Mesenchymal stem cell (in vitro differentiated cells and primary cell): ENCODE data around the gene DERL2.
A peak's percentile ranks its signal among the peaks of the same experiment; 100 is the strongest.

Source experiments
- DNase-seq: peaks from one replicate; pipeline ENCODE4 v3.0.0-alpha.2; 2013
- H2AFZ ChIP-seq: one replicate; pipeline ENCODE4 v1.6.1; 2013; ENCODE audit warnings: low read depth, mild to moderate bottlenecking, control low read depth, inconsistent platforms, low read length, moderate library complexity
- H2AK5ac ChIP-seq: 2 replicates; pipeline ENCODE4 v1.6.1; 2013; ENCODE audit warnings: low read length, moderate library complexity, mild to moderate bottlenecking, inconsistent platforms; ENCODE audit not compliant: severe bottlenecking
- H2BK120ac ChIP-seq: one replicate; pipeline ENCODE4 v1.6.1; 2013; ENCODE audit warnings: low read depth, mild to moderate bottlenecking, inconsistent platforms, low read length, moderate library complexity
- H2BK12ac ChIP-seq, 2 experiments: one replicate each; pipeline ENCODE4 v1.6.1; 2013; ENCODE audit warnings: inconsistent platforms in 2 of 2, low read length in 2 of 2, mild to moderate bottlenecking in 2 of 2, moderate library complexity in 2 of 2, control low read depth in 1 of 2
- H2BK15ac ChIP-seq: one replicate; pipeline ENCODE4 v1.6.1; 2013; ENCODE audit warnings: mild to moderate bottlenecking, low read depth, inconsistent platforms; ENCODE audit not compliant: poor library complexity, severe bottlenecking
- H2BK5ac ChIP-seq: 2 replicates; pipeline ENCODE4 v1.6.1; 2013; ENCODE audit warnings: low read depth, mild to moderate bottlenecking, low read length, control low read depth, inconsistent platforms; ENCODE audit not compliant: poor library complexity, severe bottlenecking
- H3K14ac ChIP-seq, 2 experiments: one replicate each; pipeline ENCODE4 v1.6.1; 2013; ENCODE audit warnings: inconsistent platforms in 2 of 2, low read length in 2 of 2, control low read depth in 1 of 2, mild to moderate bottlenecking in 1 of 2, moderate library complexity in 1 of 2
- H3K18ac ChIP-seq, 2 experiments: one replicate each; pipeline ENCODE4 v1.6.1; 2013; ENCODE audit warnings: inconsistent platforms in 2 of 2, low read length in 2 of 2, control low read depth in 1 of 2, low read depth in 1 of 2, mild to moderate bottlenecking in 1 of 2
- H3K23ac ChIP-seq, 2 experiments: one replicate each; pipeline ENCODE4 v1.6.1; 2013; ENCODE audit warnings: inconsistent platforms in 2 of 2, low read length in 2 of 2, mild to moderate bottlenecking in 2 of 2, moderate library complexity in 2 of 2, control low read depth in 1 of 2
- H3K27ac ChIP-seq: 2 replicates; pipeline ENCODE4 v1.5.1; 2013; ENCODE audit warnings: mild to moderate bottlenecking, moderate library complexity, low read length, control low read depth, inconsistent platforms; ENCODE audit not compliant: poor library complexity, severe bottlenecking
- H3K27me3 ChIP-seq, 2 experiments: 2 replicates each; pipeline versions ENCODE4 v1.6.1 to v1.7.0; 2013; ENCODE audit warnings: low read length in 2 of 2, mild to moderate bottlenecking in 2 of 2, moderate library complexity in 2 of 2, control low read depth in 1 of 2, inconsistent platforms in 1 of 2; ENCODE audit not compliant: control insufficient read depth in 1 of 2, insufficient read depth in 1 of 2
- H3K36me3 ChIP-seq, 2 experiments: 2 replicates each; pipeline versions ENCODE4 v1.6.1 to v1.7.0; 2013; ENCODE audit warnings: low read length in 2 of 2, control low read depth in 1 of 2, inconsistent platforms in 1 of 2, low read depth in 1 of 2, mild to moderate bottlenecking in 1 of 2; ENCODE audit not compliant: insufficient read depth in 2 of 2, control insufficient read depth in 1 of 2
- H3K4ac ChIP-seq, 2 experiments: one replicate each; pipeline ENCODE4 v1.6.1; 2013; ENCODE audit warnings: inconsistent platforms in 2 of 2, low read length in 2 of 2, mild to moderate bottlenecking in 2 of 2, moderate library complexity in 2 of 2, control low read depth in 1 of 2, low read depth in 1 of 2
- H3K4me1 ChIP-seq: 2 replicates; pipeline ENCODE4 v1.6.1; 2013; ENCODE audit warnings: low read depth, low read length, control low read depth; ENCODE audit not compliant: control insufficient read depth, insufficient read depth
- H3K4me2 ChIP-seq: 2 replicates; pipeline ENCODE4 v1.6.1; 2013; ENCODE audit warnings: low read length, mild to moderate bottlenecking, inconsistent platforms; ENCODE audit not compliant: poor library complexity, severe bottlenecking
- H3K4me3 ChIP-seq, 2 experiments: 2 replicates each; pipeline versions ENCODE4 v1.5.1 to v1.7.0; 2013; ENCODE audit warnings: low read length in 2 of 2, mild to moderate bottlenecking in 2 of 2, control low read depth in 1 of 2, low read depth in 1 of 2; ENCODE audit not compliant: insufficient read depth in 1 of 2
- H3K79me1 ChIP-seq: replicated peaks from 2 replicates; pipeline ENCODE4 v1.6.1; 2013; ENCODE audit warnings: mild to moderate bottlenecking, control low read depth, low read length, inconsistent platforms; ENCODE audit not compliant: poor library complexity, severe bottlenecking
- H3K9ac ChIP-seq: 2 replicates; pipeline ENCODE4 v1.7.0; 2013; ENCODE audit warnings: mild to moderate bottlenecking, low read length, moderate library complexity
- H3K9me3 ChIP-seq: 2 replicates; pipeline ENCODE4 v1.7.0; 2013; ENCODE audit warnings: mild to moderate bottlenecking, low read length; ENCODE audit not compliant: control insufficient read depth
- H4K8ac ChIP-seq: one replicate; pipeline ENCODE4 v1.6.1; 2013; ENCODE audit warnings: inconsistent platforms, mild to moderate bottlenecking, low read length, moderate library complexity
- H4K91ac ChIP-seq: one replicate; pipeline ENCODE4 v1.6.1; 2013; ENCODE audit warnings: mild to moderate bottlenecking, low read length, inconsistent platforms
- WGBS: methylation state at CpG from one replicate; pipeline ENCODE4 v1.1.7; 2013; ENCODE audit warnings: mixed read lengths; 5-methylcytosine and 5-hydroxymethylcytosine counted together

Gene DERL2

GRCh38 chr17:5514976-5515375 lies 29.0 kb upstream of the DERL2 start:
- no peak overlapping the region for H3K4me2 ChIP-seq
- no peak overlapping the region for H3K4me3 ChIP-seq
- H3K18ac ChIP-seq = no peak overlapping the region
- no peak overlapping the region for H3K14ac ChIP-seq
- peak overlapping the region; percentile 93 for H3K27ac ChIP-seq
- no peak overlapping the region for H3K23ac ChIP-seq
- no peak overlapping the region for H4K91ac ChIP-seq
- 98% methylated on average over 8 of the region's 10 CpGs for WGBS
- no peaks in the 10 kb centered on the region for H3K27me3 ChIP-seq
- no peaks in the 10 kb centered on the region for H3K79me1 ChIP-seq
- no peak overlapping the region for H4K8ac ChIP-seq
- H3K4ac ChIP-seq = no peak overlapping the region
- H3K36me3 ChIP-seq = peaks cover 0 to 39% of the 10 kb centered on the region in 2 experiments
- H2BK15ac ChIP-seq = no peak overlapping the region
- H2AK5ac ChIP-seq = peak overlapping the region; percentile 73
- H2AFZ ChIP-seq = no peak overlapping the region
- no peak overlapping the region for H3K9ac ChIP-seq
- no peak overlapping the region for H2BK5ac ChIP-seq
- peak overlapping the region; percentile 13 for H2BK120ac ChIP-seq
- no peak overlapping the region for H2BK12ac ChIP-seq
- peaks cover 8% of the 10 kb centered on the region for H3K4me1 ChIP-seq
- no peak for DNase-seq
- H3K9me3 ChIP-seq = no peaks in the 10 kb centered on the region

GRCh38 chr17:5513628-5514027 lies 27.6 kb upstream of the DERL2 start:
- Histone ChIP-seq H3K9ac (no peak overlapping the region), H4K8ac (no peak overlapping the region), H3K18ac (no peak overlapping the region), H3K27me3 (no peaks in the 10 kb centered on the region), H2BK12ac (no peak overlapping the region), H3K9me3 (no peaks in the 10 kb centered on the region), H3K14ac (no peak overlapping the region), H2AFZ (no peak overlapping the region), H3K4me1 (peaks cover 11% of the 10 kb centered on the region), H2BK120ac (no peak overlapping the region), H3K4me3 (no peak overlapping the region), H3K4ac (no peak overlapping the region), H2BK5ac (no peak overlapping the region), H3K36me3 (peaks cover 0 to 38% of the 10 kb centered on the region in 2 experiments), H3K23ac (no peak overlapping the region), H2BK15ac (no peak overlapping the region), H2AK5ac (peak overlapping the region; percentile 19), H4K91ac (no peak overlapping the region), H3K79me1 (no peaks in the 10 kb centered on the region), H3K4me2 (no peak overlapping the region), H3K27ac (no peak overlapping the region)
- 86% methylated on average over 5 of the region's 7 CpGs for WGBS
- no peak for DNase-seq

GRCh38 chr17:5511401-5512225 lies 25.6 kb upstream of the DERL2 start:
- Histone ChIP-seq H3K14ac (no peak overlapping the region), H2BK120ac (no peak overlapping the region)

GRCh38 chr17:5510771-5511170 lies 24.8 kb upstream of the DERL2 start:
- Histone ChIP-seq H3K27ac (no peak overlapping the region), H3K4ac (no peak overlapping the region), H3K79me1 (no peaks in the 10 kb centered on the region), H2BK120ac (no peak overlapping the region), H3K4me2 (no peak overlapping the region), H3K4me3 (no peak overlapping the region), H4K91ac (no peak overlapping the region), H4K8ac (no peak overlapping the region), H3K23ac (no peak overlapping the region), H2AFZ (no peak overlapping the region), H2BK15ac (no peak overlapping the region), H3K4me1 (peaks cover 8% of the 10 kb centered on the region), H3K27me3 (no peaks in the 10 kb centered on the region), H3K9ac (no peak overlapping the region), H2BK12ac (peak overlapping the region in 1 of 2 experiments; percentile 10), H3K9me3 (no peaks in the 10 kb centered on the region), H3K18ac (no peak overlapping the region), H3K14ac (no peak overlapping the region), H2AK5ac (no peak overlapping the region), H2BK5ac (no peak overlapping the region), H3K36me3 (peaks cover 0 to 33% of the 10 kb centered on the region in 2 experiments)
- 81% methylated on average over 7 of the region's 8 CpGs for WGBS
- no peak for DNase-seq

More at GRCh38 chr17:5511401-5512225, 25.6 kb upstream of the DERL2 start:
- Histone ChIP-seq H3K4me3 (no peak overlapping the region), H3K23ac (no peak overlapping the region), H4K91ac (no peak overlapping the region), H2AFZ (no peak overlapping the region), H3K27me3 (no peaks in the 10 kb centered on the region), H2BK12ac (no peak overlapping the region), H4K8ac (no peak overlapping the region), H3K36me3 (peaks cover 0 to 33% of the 10 kb centered on the region in 2 experiments), H3K4me1 (peaks cover 11% of the 10 kb centered on the region), H3K9ac (no peak overlapping the region), H2AK5ac (no peak overlapping the region), H3K79me1 (no peaks in the 10 kb centered on the region), H3K18ac (no peak overlapping the region), H3K27ac (no peak overlapping the region), H3K4ac (no peak overlapping the region), H2BK15ac (no peak overlapping the region), H3K9me3 (no peaks in the 10 kb centered on the region), H2BK5ac (no peak overlapping the region), H3K4me2 (no peak overlapping the region)
- 58% methylated on average over 17 of the region's 17 CpGs for WGBS
- DNase-seq = peak; percentile 63
